HEK293 (cell line): ENCODE results near the gene C12orf57.

Experiments used
- CTCF ChIA-PET: fragments of 350-600 bp; formaldehyde crosslinking; extraction: SDS; loops from one replicate; lab custom pipeline; 2021; ENCODE audit warnings: antibody characterized with exemption; lab: Yijun Ruan, JAX
- POLR2A ChIA-PET: fragments of 300-600 bp; formaldehyde crosslinking; extraction: SDS; loops from one replicate; lab custom pipeline; 2020; ENCODE audit warnings: antibody characterized with exemption, inconsistent platforms; lab: Yijun Ruan, JAX
- H3K27ac ChIP-seq: fragments of 200-500 bp; sonication (Bioruptor generic); 2 replicates; pipeline ENCODE4 v1.5.1; 2014; ENCODE audit warnings: low read depth, low read length, control low read depth, inconsistent platforms; ENCODE audit errors: extremely low read depth
- H3K36me3 ChIP-seq, 2 experiments: fragments of 200-500 bp in 1 of 2; sonication (Bioruptor generic) in 1 of 2; 1 replicate in 1 of 2; 2 replicates in 1 of 2; pipeline ENCODE4 v1.5.1; 2014 to 2017; ENCODE audit warnings: inconsistent platforms in 2 of 2, low read length in 2 of 2; ENCODE audit not compliant: control insufficient read depth in 2 of 2, insufficient read depth in 1 of 2
- H3K4me1 ChIP-seq: fragments of 200-500 bp; sonication (Bioruptor generic); 2 replicates; pipeline ENCODE4 v1.5.1; 2014; ENCODE audit warnings: mild to moderate bottlenecking, low read length, inconsistent platforms; ENCODE audit not compliant: control insufficient read depth, insufficient read depth
- H3K4me3 ChIP-seq: 2 replicates; pipeline ENCODE4 v1.5.1; 2011; ENCODE audit warnings: low read depth, mild to moderate bottlenecking, control low read depth, low read length, moderate library complexity
- H3K9me3 ChIP-seq: fragments of 200-500 bp; sonication (Bioruptor generic); 2 replicates; pipeline ENCODE4 v1.5.1; 2014; ENCODE audit warnings: low read depth, low read length, inconsistent platforms; ENCODE audit not compliant: control insufficient read depth, insufficient read depth
- BCL11B ChIP-seq: fragments of 450-650 bp; formaldehyde crosslinking; IDR thresholded peaks from 2 replicates; pipeline ENCODE4 v1.5.1; 2016; ENCODE audit warnings: low read depth, missing biosample characterization, missing genetic modification characterization
- GFI1B ChIP-seq: fragments of 450-650 bp; formaldehyde crosslinking; IDR thresholded peaks from 2 replicates; pipeline ENCODE4 v1.5.1; 2016; ENCODE audit warnings: missing biosample characterization, missing genetic modification characterization
- HOXC10 ChIP-seq: sonication (generic); formaldehyde crosslinking; IDR thresholded peaks from 2 replicates; pipeline ENCODE4 v1.8.1; 2023; ENCODE audit warnings: mild to moderate bottlenecking, missing genetic modification reagents
- PRDM10 ChIP-seq: fragments of 450-650 bp; formaldehyde crosslinking; IDR thresholded peaks from 2 replicates; pipeline ENCODE4 v1.5.1; 2016; ENCODE audit warnings: missing biosample characterization, missing genetic modification characterization
- SETDB1 ChIP-seq: IDR thresholded peaks from one replicate; pipeline ENCODE4 v1.6.1; 2017; ENCODE audit warnings: mild to moderate bottlenecking, low read length, moderate library complexity, mixed read lengths; ENCODE audit not compliant: insufficient read length
- ZBTB17 ChIP-seq: fragments of 450-650 bp; formaldehyde crosslinking; IDR thresholded peaks from 2 replicates; pipeline ENCODE4 v1.5.1; 2016; ENCODE audit warnings: missing biosample characterization, missing genetic modification characterization
- ZNF311 ChIP-seq: fragments of 450-650 bp; formaldehyde crosslinking; IDR thresholded peaks from 2 replicates; pipeline ENCODE4 v1.5.1; 2017; ENCODE audit warnings: missing biosample characterization, missing genetic modification characterization, borderline replicate concordance
- ZNF354C ChIP-seq: fragments of 450-650 bp; formaldehyde crosslinking; IDR thresholded peaks from 2 replicates; pipeline ENCODE4 v1.5.1; 2016; ENCODE audit warnings: missing biosample characterization, missing genetic modification characterization, low read depth, borderline replicate concordance
- ZNF362 ChIP-seq: fragments of 450-650 bp; formaldehyde crosslinking; IDR thresholded peaks from 2 replicates; pipeline ENCODE4 v1.5.1; 2016; ENCODE audit warnings: missing biosample characterization, missing genetic modification characterization
- ZNF366 ChIP-seq: fragments of 450-650 bp; formaldehyde crosslinking; conservative IDR thresholded peaks from 2 replicates; pipeline ENCODE4 v1.5.1; 2016; ENCODE audit warnings: missing biosample characterization, missing genetic modification characterization
- ZNF391 ChIP-seq: fragments of 450-650 bp; formaldehyde crosslinking; IDR thresholded peaks from 2 replicates; pipeline ENCODE4 v1.5.1; 2016; ENCODE audit warnings: low read depth, missing biosample characterization, missing genetic modification characterization, borderline replicate concordance
- ZNF433 ChIP-seq: fragments of 450-650 bp; formaldehyde crosslinking; IDR thresholded peaks from 2 replicates; pipeline ENCODE4 v1.5.1; 2016; ENCODE audit warnings: missing biosample characterization, missing genetic modification characterization, low read depth
- ZNF449 ChIP-seq: fragments of 450-650 bp; formaldehyde crosslinking; IDR thresholded peaks from 2 replicates; pipeline ENCODE4 v1.5.1; 2017; ENCODE audit warnings: missing biosample characterization, mild to moderate bottlenecking, missing genetic modification characterization, moderate library complexity
- ZNF561 ChIP-seq: fragments of 450-650 bp; IDR thresholded peaks from 2 replicates; pipeline ENCODE4 v1.5.1; 2018; ENCODE audit warnings: missing biosample characterization, missing genetic modification characterization, borderline replicate concordance
- ZNF626 ChIP-seq: fragments of 450-650 bp; sonication (Bioruptor Pico); formaldehyde crosslinking; IDR thresholded peaks from 2 replicates; pipeline ENCODE4 v1.5.1; 2018; ENCODE audit warnings: missing biosample characterization, missing genetic modification characterization, inconsistent platforms
- ZNF629 ChIP-seq: fragments of 450-650 bp; formaldehyde crosslinking; IDR thresholded peaks from 2 replicates; pipeline ENCODE4 v1.5.1; 2017; ENCODE audit warnings: missing biosample characterization, missing genetic modification characterization
- ZNF692 ChIP-seq: fragments of 450-650 bp; formaldehyde crosslinking; IDR thresholded peaks from 2 replicates; pipeline ENCODE4 v1.5.1; 2016; ENCODE audit warnings: missing biosample characterization, missing genetic modification characterization
- ZNF777 ChIP-seq: fragments of 450-650 bp; formaldehyde crosslinking; IDR thresholded peaks from 2 replicates; pipeline ENCODE4 v1.5.1; 2017; ENCODE audit warnings: missing biosample characterization, missing genetic modification characterization, borderline replicate concordance

The C12orf57 gene

GRCh38 chr12:6928703-6929407 lies 15.0 kb upstream of the C12orf57 start (continued):
- TF ChIP-seq SETDB1 = no peak
- peak; percentile 92 for TF ChIP-seq PRDM10
- no peak for TF ChIP-seq BCL11B

- Histone ChIP-seq H3K36me3 (peaks cover 11 to 41% of the 10 kb centered on the region in 2 experiments), H3K9me3 (no peaks in the 10 kb centered on the region), H3K27ac (peak overlapping the region; percentile 44; the same call in 1 of the 2 replicates), H3K4me3 (peak overlapping the region; percentile 74), H3K4me1 (peaks cover 24% of the 10 kb centered on the region)
- ChIA-PET POLR2A (interaction anchor here (1.0 to 2.0 kb wide), 4 partner anchors 8 to 58 kb away, joined by 4 to 11 read pairs (median 6); partner anchors contain the start of genes C12orf57, RNU7-1 and SPSB2), CTCF (interaction anchor here (0.8 to 1.2 kb wide), 3 partner anchors 8 to 57 kb away, joined by 3 to 5 read pairs (median 4); partner anchors contain the start of gene SPSB2)
- no peak for TF ChIP-seq ZNF629
- TF ChIP-seq ZNF311 (tag by site-specific recombination) = no peak
- TF ChIP-seq ZNF366 (tag by site-specific recombination) = 0 out of 2 replicates have a peak, but pooled peaks have one; percentile 34
- no peak for TF ChIP-seq ZNF561 (tag by site-specific recombination)
- TF ChIP-seq HOXC10 (CRISPR knock-in tag) = no peak
- TF ChIP-seq ZNF449 = 0 out of 2 replicates have a peak, but pooled peaks have one; percentile 15
- TF ChIP-seq ZNF362 (tag by site-specific recombination) = no peak
- TF ChIP-seq ZNF354C (tag by site-specific recombination) = no peak
- TF ChIP-seq ZNF692 (tag by site-specific recombination) = no peak
- TF ChIP-seq ZNF391 (tag by site-specific recombination) = no peak
- no peak for TF ChIP-seq ZNF626 (tag by site-specific recombination)
- no peak for TF ChIP-seq ZBTB17 (tag by site-specific recombination)
- no peak for TF ChIP-seq ZNF433 (tag by site-specific recombination)
- no peak for TF ChIP-seq ZNF777 (tag by site-specific recombination)
- no peak for TF ChIP-seq GFI1B (tag by site-specific recombination)
These were observed 14.1 kb upstream of the C12orf57 start for GRCh38 chr12:6929466-6930452.
